ENCODE data around the gene PLPP7. TPM values are rescaled to one million over a fixed set of nuclear protein-coding genes. Genes with fewer than 3 reads are reported as not detected.

The PLPP7 gene
- total RNA-seq, 1 donor from 2014 or later = 3.1 TPM

GRCh38 chr9:131290767-131291370 lies 1.3 kb downstream of the PLPP7 start:
- no peak for TF ChIP-seq CTCF (conservative IDR thresholded peaks at IDR 0.05)
- Mint-ChIP-seq H3K27me3 (no peaks in the 10 kb centered on the region), H3K4me3 (no peak overlapping the region), H3K9me3 (no peaks in the 10 kb centered on the region), H3K36me3 (no peaks in the 10 kb centered on the region), H3K4me1 (ENCODE audit: unreplicated experiment) (peaks cover 6% of the 10 kb centered on the region), H3K27ac (no peak overlapping the region)
- no peak for DNase-seq (ENCODE audit: extremely low spot score, unreplicated experiment)

- Mint-ChIP-seq H3K27ac (no peak overlapping the region), H3K27me3 (no peaks in the 10 kb centered on the region), H3K36me3 (no peaks in the 10 kb centered on the region), H3K9me3 (no peaks in the 10 kb centered on the region), H3K4me3 (no peak overlapping the region), H3K4me1 (ENCODE audit: unreplicated experiment) (peaks cover 6% of the 10 kb centered on the region)
- DNase-seq (ENCODE audit: extremely low spot score, unreplicated experiment) = no peak
- no peak for TF ChIP-seq CTCF (conservative IDR thresholded peaks at IDR 0.05)
These were observed 2.3 kb downstream of the PLPP7 start for GRCh38 chr9:131291795-131292315.

GRCh38 chr9:131292937-131293336 lies 3.4 kb downstream of the PLPP7 start:
- DNase-seq (ENCODE audit: extremely low spot score, unreplicated experiment) = no peak
- Mint-ChIP-seq H3K9me3 (no peaks in the 10 kb centered on the region), H3K4me3 (no peak overlapping the region), H3K27ac (no peak overlapping the region), H3K4me1 (ENCODE audit: unreplicated experiment) (peaks cover 6% of the 10 kb centered on the region), H3K36me3 (no peaks in the 10 kb centered on the region), H3K27me3 (no peaks in the 10 kb centered on the region)
- no peak for TF ChIP-seq CTCF (conservative IDR thresholded peaks at IDR 0.05)

- no peak for TF ChIP-seq CTCF (conservative IDR thresholded peaks at IDR 0.05)
- no peak overlapping the region for H3K4me3 Mint-ChIP-seq
- H3K9me3 Mint-ChIP-seq = no peaks in the 10 kb centered on the region
- H3K4me1 Mint-ChIP-seq (ENCODE audit: unreplicated experiment) = no peaks in the 10 kb centered on the region
- H3K27ac Mint-ChIP-seq = no peak overlapping the region
- DNase-seq (ENCODE audit: extremely low spot score, unreplicated experiment) = no peak
- no peaks in the 10 kb centered on the region for H3K36me3 Mint-ChIP-seq
- no peaks in the 10 kb centered on the region for H3K27me3 Mint-ChIP-seq
These were observed 6.9 kb downstream of the PLPP7 start for GRCh38 chr9:131296460-131296859.

- Mint-ChIP-seq H3K27me3 (no peaks in the 10 kb centered on the region), H3K4me3 (no peak overlapping the region), H3K4me1 (ENCODE audit: unreplicated experiment) (no peaks in the 10 kb centered on the region), H3K27ac (no peak overlapping the region), H3K36me3 (no peaks in the 10 kb centered on the region), H3K9me3 (no peaks in the 10 kb centered on the region)
- TF ChIP-seq CTCF (conservative IDR thresholded peaks at IDR 0.05) = no peak
- no peak for DNase-seq (ENCODE audit: extremely low spot score, unreplicated experiment)
These were observed 7.5 kb downstream of the PLPP7 start for GRCh38 chr9:131296906-131297500.

Data from type B pancreatic cell (in vitro differentiated cells).